OCI-LY7 (cell line): ENCODE data around the gene DGKH.

ENCODE experiments used
- CTCF ChIP-seq: fragments of 200-600 bp; sonication (generic); conservative IDR thresholded peaks from 2 replicates; pipeline ENCODE4 v1.5.1; 2014; ENCODE audit warnings: mild to moderate bottlenecking, antibody characterized with exemption, low read length, moderate library complexity, mixed read lengths
- EZH2phosphoT487 ChIP-seq: fragments of 200-600 bp; sonication (generic); IDR thresholded peaks from 2 replicates; pipeline ENCODE4 v1.6.1; 2018; ENCODE audit warnings: low read depth, borderline replicate concordance, mild to moderate bottlenecking, mixed run types, antibody characterized with exemption, low read length, moderate library complexity, mixed read lengths

GRCh38 chr13:42258747-42259146, 210.3 kb downstream of the DGKH start:
- TF ChIP-seq CTCF (no peak), EZH2phosphoT487 (no peak)
